ENCODE measurements around the gene PROP1. TPM values are rescaled to one million over a fixed set of nuclear protein-coding genes. Genes with fewer than 3 reads are reported as not detected.
"Not testable (repeated sequence)": the region's sequence is repeated elsewhere in the genome, so short reads cannot be mapped to it uniquely, and the experiment has no call there.

Gene PROP1
- total RNA-seq, 1 donor from 2014 or later = not detected

GRCh38 chr5:177964471-177964870 lies 31.6 kb downstream of the PROP1 start:
- intact Hi-C loops (cut with DNase I) = no loop called here
- Histone ChIP-seq H3K36me3 (no peaks in the 10 kb centered on the region), H3K9me3 (no peaks in the 10 kb centered on the region), H3K27me3 (no peaks in the 10 kb centered on the region), H3K27ac (no peak overlapping the region), H3K4me1 (no peaks in the 10 kb centered on the region), H3K4me3 (no peak overlapping the region)
- DNase-seq (ENCODE audit: low spot score in 2 of 2) = no peak
- no peak for TF ChIP-seq CTCF (IDR thresholded peaks at IDR 0.05)

GRCh38 chr5:177963966-177964365 lies 32.1 kb downstream of the PROP1 start:
- Histone ChIP-seq H3K36me3 (no peaks in the 10 kb centered on the region), H3K27ac (no peak overlapping the region), H3K27me3 (no peaks in the 10 kb centered on the region), H3K4me1 (no peaks in the 10 kb centered on the region), H3K4me3 (no peak overlapping the region), H3K9me3 (no peaks in the 10 kb centered on the region)
- no peak for DNase-seq (ENCODE audit: low spot score in 2 of 2)
- TF ChIP-seq CTCF (IDR thresholded peaks at IDR 0.05) = no peak
- intact Hi-C loops (cut with DNase I) = no loop called here

GRCh38 chr5:177959315-177959714 lies 36.7 kb downstream of the PROP1 start:
- no peak for DNase-seq (ENCODE audit: low spot score in 2 of 2)
- Histone ChIP-seq H3K36me3 (no peaks in the 10 kb centered on the region), H3K9me3 (no peaks in the 10 kb centered on the region), H3K4me1 (no peaks in the 10 kb centered on the region), H3K4me3 (no peak overlapping the region), H3K27ac (no peak overlapping the region), H3K27me3 (no peaks in the 10 kb centered on the region)
- intact Hi-C loops (cut with DNase I) = no loop called here
- no peak for TF ChIP-seq CTCF (IDR thresholded peaks at IDR 0.05)

- no peaks in the 10 kb centered on the region for H3K27me3 ChIP-seq
- TF ChIP-seq CTCF (IDR thresholded peaks at IDR 0.05) = no peak
- no peaks in the 10 kb centered on the region for H3K4me1 ChIP-seq
- intact Hi-C loops (cut with DNase I) = no loop called here
- DNase-seq (ENCODE audit: low spot score in 2 of 2) = no peak
- H3K4me3 ChIP-seq = no peak overlapping the region
- H3K27ac ChIP-seq = no peak overlapping the region
- H3K9me3 ChIP-seq = no peaks in the 10 kb centered on the region
- no peaks in the 10 kb centered on the region for H3K36me3 ChIP-seq
These were observed 37.3 kb downstream of the PROP1 start for GRCh38 chr5:177958696-177959095.

GRCh38 chr5:177957241-177957640 lies 38.8 kb downstream of the PROP1 start:
- no peak overlapping the region for H3K27ac ChIP-seq
- H3K4me3 ChIP-seq = no peak overlapping the region
- H3K9me3 ChIP-seq = no peaks in the 10 kb centered on the region
- no peaks in the 10 kb centered on the region for H3K4me1 ChIP-seq
- no peaks in the 10 kb centered on the region for H3K27me3 ChIP-seq
- no peak for TF ChIP-seq CTCF (IDR thresholded peaks at IDR 0.05)
- no peak for DNase-seq (ENCODE audit: low spot score in 2 of 2)
- no peaks in the 10 kb centered on the region for H3K36me3 ChIP-seq
- intact Hi-C loops (cut with DNase I) = no loop called here

GRCh38 chr5:177953101-177953500 lies 42.9 kb downstream of the PROP1 start:
- intact Hi-C loops (cut with DNase I); H3K9me3 ChIP-seq; DNase-seq (ENCODE audit: low spot score in 2 of 2); H3K27me3 ChIP-seq; H3K4me3 ChIP-seq; H3K27ac ChIP-seq; H3K36me3 ChIP-seq; H3K4me1 ChIP-seq: not testable (repeated sequence)

GRCh38 chr5:177949656-177950055 lies 46.4 kb downstream of the PROP1 start:
- H3K9me3 ChIP-seq; H3K27ac ChIP-seq; H3K27me3 ChIP-seq; H3K4me3 ChIP-seq; H3K36me3 ChIP-seq; intact Hi-C loops (cut with DNase I); H3K4me1 ChIP-seq; DNase-seq (ENCODE audit: low spot score in 2 of 2): not testable (repeated sequence)

GRCh38 chr5:177949065-177949464 lies 47.0 kb downstream of the PROP1 start:
- H3K36me3 ChIP-seq; DNase-seq (ENCODE audit: low spot score in 2 of 2); H3K27me3 ChIP-seq; H3K4me3 ChIP-seq; H3K9me3 ChIP-seq; H3K4me1 ChIP-seq; H3K27ac ChIP-seq; intact Hi-C loops (cut with DNase I): not testable (repeated sequence)

- not testable (repeated sequence) for H3K4me1 ChIP-seq, H3K4me3 ChIP-seq, H3K9me3 ChIP-seq
These were observed 48.1 kb downstream of the PROP1 start for GRCh38 chr5:177947912-177948311.

More at GRCh38 chr5:177947912-177948311, 48.1 kb downstream of the PROP1 start:
- DNase-seq (ENCODE audit: low spot score in 2 of 2); intact Hi-C loops (cut with DNase I); H3K27me3 ChIP-seq; H3K27ac ChIP-seq; H3K36me3 ChIP-seq: not testable (repeated sequence)
